ENCODE results near the gene PAQR8. TPM values are rescaled to one million over a fixed set of nuclear protein-coding genes. Genes with fewer than 3 reads are reported as not detected.

PAQR8 gene
- total RNA-seq, 2 experiments from 2014 or later, result 5.5 to 6.2 TPM

DNA sequence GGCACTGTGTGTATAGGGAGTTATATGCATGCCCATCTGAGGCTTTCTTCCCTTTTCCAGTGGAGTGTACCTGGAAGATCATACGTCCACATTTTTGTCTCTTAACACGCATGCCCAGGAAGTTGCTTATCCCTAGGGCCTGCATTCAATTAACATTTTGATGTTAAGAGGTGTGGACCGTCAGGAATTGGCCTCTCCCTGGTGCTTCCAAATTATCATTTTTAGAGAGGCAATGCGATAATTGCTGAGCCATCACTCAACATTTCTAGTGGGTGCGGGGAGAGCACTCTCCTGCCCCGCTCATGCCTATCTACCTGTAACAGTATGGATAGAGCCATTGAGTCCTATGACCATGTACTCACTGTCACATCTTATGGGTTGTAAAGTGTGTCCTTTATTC is 37.8 kb upstream of the PAQR8 start:
- H3K4me2 ChIP-seq (ENCODE audit: low read length), result no peak overlapping the region
- DNase-seq (ENCODE audit: low spot score), result no peak
- no peaks in the 10 kb centered on the region for H3K79me2 ChIP-seq (ENCODE audit: insufficient read depth, low read depth, low read length)
- H3K9me3 ChIP-seq (ENCODE audit: low read length), result no peaks in the 10 kb centered on the region
- TF ChIP-seq EZH2phosphoT487 (IDR thresholded peaks at IDR 0.05; ENCODE audit: borderline replicate concordance, low read depth, low read length), result no peak
- no peak overlapping the region for H3K27ac ChIP-seq (ENCODE audit: low read depth, low read length, poor library complexity, severe bottlenecking)
- POLR2A ChIA-PET, result interaction anchor here (1.0 kb wide), 1 partner anchor 16 kb away, joined by 3 read pairs; no protein-coding TSS in a partner anchor
- H3K4me3 ChIP-seq (ENCODE audit: low read depth, low read length, poor library complexity, severe bottlenecking), result no peak overlapping the region
- CTCF ChIA-PET (ENCODE audit: unreplicated experiment), result no interaction called here
- H4K20me1 ChIP-seq (ENCODE audit: insufficient read depth, low read length), result no peaks in the 10 kb centered on the region
- BruUV-seq (replicated peaks), result no TSS peak
- no peaks in the 10 kb centered on the region for H3K9me2 ChIP-seq (ENCODE audit: insufficient read depth, low read length)
- peaks cover 52% of the 10 kb centered on the region for H3K4me1 ChIP-seq (ENCODE audit: insufficient read depth, low read length, poor library complexity, severe bottlenecking)
- H2AFZ ChIP-seq (ENCODE audit: low read length), result no peak overlapping the region
- H3K36me3 ChIP-seq (ENCODE audit: insufficient read depth, low read length), result no peaks in the 10 kb centered on the region
- intact Hi-C loops (cut with micrococcal nuclease; ENCODE audit: unreplicated experiment), result no loop called here

DNA sequence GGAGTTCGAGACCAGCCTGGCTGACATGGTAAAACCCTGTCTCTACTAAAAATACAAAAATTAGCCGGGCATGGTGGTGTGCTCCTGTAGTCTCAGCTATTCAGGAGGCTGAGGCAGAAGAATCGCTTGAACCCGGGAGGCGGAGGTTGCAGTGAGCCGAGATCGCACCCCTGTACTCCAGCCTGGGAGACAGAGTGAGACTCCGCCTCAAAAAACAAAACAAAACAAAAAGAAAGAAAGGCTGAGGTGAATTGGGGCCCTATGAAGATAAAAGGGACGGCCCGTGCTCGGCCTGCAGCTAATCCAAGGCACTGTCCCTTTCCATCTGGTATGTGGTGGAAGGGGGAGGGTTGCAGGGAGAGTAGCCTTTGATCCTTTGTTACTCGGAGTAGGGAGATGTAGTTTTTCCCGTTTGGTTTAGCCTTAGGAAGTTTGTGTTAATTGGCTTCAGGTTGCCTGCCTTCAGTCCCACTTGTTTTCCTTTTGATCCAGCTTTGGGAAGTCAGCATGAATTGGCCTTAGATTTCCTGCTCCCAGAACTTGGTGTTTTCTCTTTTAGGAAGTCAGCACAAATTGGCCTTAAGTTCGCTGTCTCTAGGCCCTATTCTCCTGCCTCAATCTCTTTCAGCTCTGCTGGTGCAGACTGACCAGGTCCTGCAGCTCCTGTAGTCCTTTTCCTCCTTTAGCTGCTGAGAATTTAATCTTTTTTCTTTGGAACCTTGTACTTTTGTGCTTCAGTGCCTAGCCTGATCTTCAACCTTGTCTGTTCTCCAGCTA is 36.1 kb upstream of the PAQR8 start:
- no peak for TF ChIP-seq EZH2phosphoT487 (IDR thresholded peaks at IDR 0.05; ENCODE audit: borderline replicate concordance, low read depth, low read length)
- TF ChIP-seq, protein P1, sequence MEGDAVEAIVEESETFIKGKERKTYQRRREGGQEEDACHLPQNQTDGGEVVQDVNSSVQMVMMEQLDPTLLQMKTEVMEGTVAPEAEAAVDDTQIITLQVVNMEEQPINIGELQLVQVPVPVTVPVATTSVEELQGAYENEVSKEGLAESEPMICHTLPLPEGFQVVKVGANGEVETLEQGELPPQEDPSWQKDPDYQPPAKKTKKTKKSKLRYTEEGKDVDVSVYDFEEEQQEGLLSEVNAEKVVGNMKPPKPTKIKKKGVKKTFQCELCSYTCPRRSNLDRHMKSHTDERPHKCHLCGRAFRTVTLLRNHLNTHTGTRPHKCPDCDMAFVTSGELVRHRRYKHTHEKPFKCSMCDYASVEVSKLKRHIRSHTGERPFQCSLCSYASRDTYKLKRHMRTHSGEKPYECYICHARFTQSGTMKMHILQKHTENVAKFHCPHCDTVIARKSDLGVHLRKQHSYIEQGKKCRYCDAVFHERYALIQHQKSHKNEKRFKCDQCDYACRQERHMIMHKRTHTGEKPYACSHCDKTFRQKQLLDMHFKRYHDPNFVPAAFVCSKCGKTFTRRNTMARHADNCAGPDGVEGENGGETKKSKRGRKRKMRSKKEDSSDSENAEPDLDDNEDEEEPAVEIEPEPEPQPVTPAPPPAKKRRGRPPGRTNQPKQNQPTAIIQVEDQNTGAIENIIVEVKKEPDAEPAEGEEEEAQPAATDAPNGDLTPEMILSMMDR (conservative IDR thresholded peaks at IDR 0.05; ENCODE audit: low read length), result no peak
- H4K20me1 ChIP-seq (ENCODE audit: insufficient read depth, low read length), result no peaks in the 10 kb centered on the region
- ChIA-PET POLR2A (interaction anchor here (0.6 to 1.1 kb wide), 3 partner anchors 27 to 40 kb away, joined by 3 read pairs; no protein-coding TSS in a partner anchor), CTCF (ENCODE audit: unreplicated experiment) (no interaction called here)
- H3K9me3 ChIP-seq (ENCODE audit: low read length), result no peaks in the 10 kb centered on the region
- H3K36me3 ChIP-seq (ENCODE audit: insufficient read depth, low read length), result no peaks in the 10 kb centered on the region
- H2AFZ ChIP-seq (ENCODE audit: low read length), result peak overlapping the region; percentile 23; the same call in 1 of the 2 replicates
- no TSS peak for BruUV-seq (replicated peaks)
- intact Hi-C loops (cut with micrococcal nuclease; ENCODE audit: unreplicated experiment), result no loop called here
- DNase-seq (ENCODE audit: low spot score), result no peak
- no peaks in the 10 kb centered on the region for H3K79me2 ChIP-seq (ENCODE audit: insufficient read depth, low read depth, low read length)
- no peak overlapping the region for H3K27ac ChIP-seq (ENCODE audit: low read depth, low read length, poor library complexity, severe bottlenecking)
- H3K9me2 ChIP-seq (ENCODE audit: insufficient read depth, low read length), result no peaks in the 10 kb centered on the region
- peak overlapping the region; percentile 39; the same call in 1 of the 2 replicates for H3K4me2 ChIP-seq (ENCODE audit: low read length)
- H3K4me1 ChIP-seq (ENCODE audit: insufficient read depth, low read length, poor library complexity, severe bottlenecking), result peaks cover 67% of the 10 kb centered on the region
- no peak overlapping the region for H3K4me3 ChIP-seq (ENCODE audit: low read depth, low read length, poor library complexity, severe bottlenecking)

DNA sequence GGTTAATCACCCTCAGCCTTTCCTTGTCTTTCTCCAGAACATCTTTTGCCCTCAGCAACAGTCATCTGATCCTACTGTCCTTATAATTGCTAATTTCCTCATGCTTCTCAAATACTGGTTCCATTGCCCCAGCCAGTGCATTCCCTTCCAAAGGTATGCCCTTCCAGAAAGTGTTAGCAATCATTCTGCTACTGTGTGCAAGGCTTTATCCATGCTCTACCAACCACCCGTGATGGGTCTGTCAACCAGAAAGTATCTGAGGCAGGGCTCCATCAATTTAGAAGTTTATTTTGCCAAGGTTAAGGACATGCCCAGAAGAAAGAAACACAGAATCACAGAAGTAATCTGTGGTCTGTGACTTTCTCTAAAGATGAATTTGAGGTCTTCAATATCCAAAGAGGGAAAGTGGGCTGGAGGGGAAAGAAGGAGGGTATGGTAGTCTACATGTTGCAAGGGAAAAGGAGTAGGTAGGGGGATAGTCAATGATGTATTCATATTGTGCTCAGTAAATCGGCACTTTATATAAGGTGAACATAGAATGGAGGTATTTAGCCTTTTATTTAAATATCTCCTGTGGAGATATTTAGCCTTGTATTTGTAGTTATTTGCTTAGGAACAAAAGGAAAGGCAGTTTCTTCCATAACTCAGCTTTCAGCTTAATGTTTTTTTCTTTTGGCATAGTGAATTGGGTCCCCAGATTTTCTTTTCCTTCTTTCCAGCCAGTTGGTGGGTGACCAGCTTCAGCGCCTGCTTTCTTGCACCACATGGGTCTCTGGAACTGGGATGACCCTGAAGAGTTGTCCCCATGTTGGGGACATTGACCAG is 35.2 kb upstream of the PAQR8 start:
- H3K36me3 ChIP-seq (ENCODE audit: insufficient read depth, low read length), result no peaks in the 10 kb centered on the region
- H3K4me3 ChIP-seq (ENCODE audit: low read depth, low read length, poor library complexity, severe bottlenecking), result no peak overlapping the region
- H3K9me3 ChIP-seq (ENCODE audit: low read length), result no peaks in the 10 kb centered on the region
- CTCF ChIA-PET (ENCODE audit: unreplicated experiment), result no interaction called here
- peaks cover 58% of the 10 kb centered on the region for H3K4me1 ChIP-seq (ENCODE audit: insufficient read depth, low read length, poor library complexity, severe bottlenecking)
- intact Hi-C loops (cut with micrococcal nuclease; ENCODE audit: unreplicated experiment), result no loop called here
- BruUV-seq (replicated peaks), result no TSS peak
- no peaks in the 10 kb centered on the region for H3K9me2 ChIP-seq (ENCODE audit: insufficient read depth, low read length)
- H4K20me1 ChIP-seq (ENCODE audit: insufficient read depth, low read length), result no peaks in the 10 kb centered on the region
- POLR2A ChIA-PET, result interaction anchor here (0.6 to 1.1 kb wide), 4 partner anchors 17 to 41 kb away, joined by 3 to 4 read pairs (median 3); no protein-coding TSS in a partner anchor
- TF ChIP-seq, protein P1 (conservative IDR thresholded peaks at IDR 0.05; ENCODE audit: low read length), result no peak
- TF ChIP-seq EZH2phosphoT487 (IDR thresholded peaks at IDR 0.05; ENCODE audit: borderline replicate concordance, low read depth, low read length), result no peak
- H3K4me2 ChIP-seq (ENCODE audit: low read length), result peak overlapping the region; percentile 39
- DNase-seq (ENCODE audit: low spot score), result no peak
- H3K27ac ChIP-seq (ENCODE audit: low read depth, low read length, poor library complexity, severe bottlenecking), result no peak overlapping the region
- H3K79me2 ChIP-seq (ENCODE audit: insufficient read depth, low read depth, low read length), result no peaks in the 10 kb centered on the region
- peak overlapping the region; percentile 23 for H2AFZ ChIP-seq (ENCODE audit: low read length)
